GM19193 (cell line): ENCODE results near the gene ATL3.
A peak's percentile ranks its signal among the peaks of the same experiment; 100 is the strongest.

Experiments used
- POLR2A ChIP-seq: IDR thresholded peaks from 4 replicates; pipeline ENCODE4 v1.6.1; 2011; ENCODE audit not compliant: insufficient read depth, insufficient read length; ENCODE audit errors: extremely low read depth

ATL3 gene, protein sequence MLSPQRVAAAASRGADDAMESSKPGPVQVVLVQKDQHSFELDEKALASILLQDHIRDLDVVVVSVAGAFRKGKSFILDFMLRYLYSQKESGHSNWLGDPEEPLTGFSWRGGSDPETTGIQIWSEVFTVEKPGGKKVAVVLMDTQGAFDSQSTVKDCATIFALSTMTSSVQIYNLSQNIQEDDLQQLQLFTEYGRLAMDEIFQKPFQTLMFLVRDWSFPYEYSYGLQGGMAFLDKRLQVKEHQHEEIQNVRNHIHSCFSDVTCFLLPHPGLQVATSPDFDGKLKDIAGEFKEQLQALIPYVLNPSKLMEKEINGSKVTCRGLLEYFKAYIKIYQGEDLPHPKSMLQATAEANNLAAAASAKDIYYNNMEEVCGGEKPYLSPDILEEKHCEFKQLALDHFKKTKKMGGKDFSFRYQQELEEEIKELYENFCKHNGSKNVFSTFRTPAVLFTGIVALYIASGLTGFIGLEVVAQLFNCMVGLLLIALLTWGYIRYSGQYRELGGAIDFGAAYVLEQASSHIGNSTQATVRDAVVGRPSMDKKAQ

DNA sequence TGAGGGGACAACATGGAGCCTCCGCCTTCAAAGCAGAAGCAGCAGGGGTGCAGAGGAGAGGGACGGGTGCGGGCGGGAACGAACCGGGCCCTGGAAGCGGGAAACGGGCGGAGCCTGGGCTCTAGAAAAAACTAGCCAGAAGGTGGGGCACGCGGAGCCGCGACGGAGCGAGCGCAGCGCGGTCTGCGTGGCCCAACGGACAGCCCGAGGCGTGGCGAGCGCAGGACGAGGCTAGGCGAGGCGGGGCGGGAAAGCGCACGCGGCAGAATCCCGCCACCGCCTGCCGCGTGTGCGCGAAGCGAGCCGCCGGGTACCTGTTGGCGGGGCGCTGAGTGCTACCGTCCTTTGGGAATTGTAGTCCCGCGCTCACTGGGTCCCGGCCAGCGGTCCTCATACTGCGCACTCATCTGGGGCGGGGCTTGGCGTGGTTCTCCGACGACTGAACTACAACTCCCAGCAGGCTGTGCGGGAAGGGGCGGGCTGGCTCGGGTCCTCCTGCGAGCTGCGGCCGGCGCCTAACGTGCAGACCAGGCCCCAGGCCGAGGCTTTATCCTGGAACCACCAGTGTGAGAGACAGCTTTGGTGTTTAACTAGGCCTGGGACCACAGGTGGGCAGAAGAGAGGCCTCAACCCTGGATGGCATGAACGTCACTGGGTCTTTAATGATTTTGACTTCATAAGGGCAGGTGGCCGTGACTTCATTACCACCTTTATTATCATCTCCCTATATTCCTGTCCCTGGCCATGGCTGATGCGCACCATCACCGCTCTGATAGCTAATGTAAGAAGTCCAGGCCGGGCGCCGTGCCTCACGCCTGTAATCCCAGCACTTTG, at the start of gene ATL3:
ATL3 (minus strand) TSS at position 55 of the 834 bp plus-strand sequence; CDS start at position 14, 41 bp downstream.
- peak; percentile 58 for TF ChIP-seq POLR2A

DNA sequence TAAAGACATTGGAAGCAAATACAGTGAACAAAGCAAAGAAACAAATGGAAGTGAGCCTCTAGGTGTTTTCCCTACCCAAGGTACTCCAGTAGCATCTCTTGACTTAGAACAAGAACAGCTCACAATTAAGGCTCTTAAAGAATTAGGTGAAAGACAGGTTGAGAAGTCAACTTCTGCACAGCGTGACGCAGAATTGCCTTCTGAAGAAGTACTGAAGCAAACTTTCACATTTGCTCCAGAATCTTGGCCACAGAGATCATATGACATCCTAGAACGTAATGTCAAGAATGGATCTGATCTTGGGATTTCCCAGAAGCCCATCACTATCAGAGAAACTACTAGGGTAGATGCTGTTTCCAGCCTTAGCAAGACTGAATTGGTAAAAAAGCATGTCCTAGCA, 49.4 kb upstream of the ATL3 start:
- no peak for TF ChIP-seq POLR2A

DNA sequence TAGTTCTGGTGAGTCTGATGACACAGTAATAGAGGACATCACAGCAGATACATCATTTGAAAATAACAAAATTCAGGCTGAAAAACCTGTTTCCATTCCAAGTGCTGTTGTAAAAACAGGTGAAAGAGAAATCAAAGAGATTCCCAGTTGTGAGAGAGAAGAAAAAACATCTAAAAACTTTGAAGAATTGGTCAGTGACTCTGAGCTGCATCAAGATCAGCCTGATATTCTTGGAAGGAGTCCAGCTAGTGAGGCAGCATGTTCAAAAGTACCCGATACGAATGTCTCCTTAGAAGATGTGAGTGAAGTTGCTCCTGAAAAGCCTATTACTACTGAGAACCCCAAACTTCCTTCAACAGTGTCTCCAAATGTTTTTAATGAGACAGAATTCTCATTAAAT, 48.8 kb upstream of the ATL3 start:
- no peak for TF ChIP-seq POLR2A

DNA sequence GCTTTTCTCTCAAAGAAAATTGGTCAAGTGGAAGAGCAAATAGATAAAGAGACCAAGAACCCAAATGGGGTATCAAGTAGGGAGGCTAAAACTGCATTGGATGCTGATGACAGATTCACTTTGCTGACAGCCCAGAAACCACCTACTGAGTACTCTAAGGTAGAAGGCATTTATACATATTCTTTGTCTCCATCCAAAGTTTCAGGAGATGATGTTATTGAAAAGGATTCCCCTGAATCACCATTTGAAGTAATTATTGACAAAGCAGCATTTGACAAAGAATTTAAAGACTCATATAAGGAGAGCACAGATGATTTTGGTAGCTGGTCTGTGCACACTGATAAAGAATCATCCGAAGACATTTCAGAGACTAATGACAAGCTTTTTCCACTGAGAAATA, 47.8 kb upstream of the ATL3 start:
- TF ChIP-seq POLR2A: no peak

DNA sequence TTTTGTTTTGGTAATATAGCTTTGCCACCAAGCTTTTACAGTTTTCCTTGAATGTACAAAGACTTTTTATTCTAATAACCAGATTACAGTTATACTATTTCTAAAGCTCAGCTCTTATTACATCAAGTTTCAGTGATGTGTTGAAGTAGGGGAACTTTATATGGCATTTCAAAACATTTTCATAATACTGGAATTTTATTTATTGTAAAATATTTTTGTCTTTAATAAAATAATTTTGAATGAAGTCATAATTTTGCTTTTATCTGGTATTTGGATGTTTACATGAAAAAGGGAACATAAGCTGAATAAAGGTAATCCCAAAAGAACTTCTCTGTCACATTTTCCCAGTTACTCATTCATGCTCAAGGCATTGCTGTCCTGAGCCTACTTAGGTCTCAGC, 44.9 kb upstream of the ATL3 start:
- no peak for TF ChIP-seq POLR2A

DNA sequence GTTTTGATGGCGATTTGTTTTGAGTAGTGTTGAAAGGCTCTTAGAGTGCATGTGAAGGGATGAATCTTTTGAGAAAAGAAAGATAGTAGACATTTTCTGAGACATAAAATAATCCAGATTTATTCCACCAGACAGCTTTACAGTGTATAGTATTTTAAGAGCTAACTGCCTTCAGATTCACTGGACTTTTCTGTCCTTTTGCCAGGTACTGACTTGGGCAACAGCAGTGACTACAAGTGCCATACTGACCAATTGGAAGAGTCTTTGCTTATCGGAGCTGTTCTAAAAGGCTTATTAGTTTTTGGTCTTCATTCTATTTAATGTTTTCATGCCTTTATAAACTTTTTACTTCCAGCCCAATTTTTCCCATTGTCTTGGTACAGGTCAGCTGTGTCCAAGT, 42.6 kb upstream of the ATL3 start:
- no peak for TF ChIP-seq POLR2A

DNA sequence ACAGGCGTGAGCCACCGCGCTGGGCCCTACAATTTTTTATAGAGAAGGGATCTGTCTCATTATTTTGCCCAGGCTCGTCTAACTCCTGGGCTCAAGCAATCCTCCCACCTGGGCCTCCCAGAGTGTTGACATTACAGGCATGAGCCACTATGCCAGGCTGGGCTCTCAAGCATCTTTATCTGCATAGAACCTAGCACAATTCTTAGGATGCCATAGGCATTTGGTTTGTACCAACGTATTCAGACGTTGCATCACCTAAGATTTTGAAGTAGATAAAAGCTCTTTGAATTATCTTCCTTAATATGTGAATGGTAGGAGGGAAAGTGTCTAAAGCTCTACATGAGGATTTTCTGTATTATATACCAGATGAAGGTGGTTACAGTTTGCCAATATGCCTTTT, 40.7 kb upstream of the ATL3 start:
- no peak for TF ChIP-seq POLR2A

DNA sequence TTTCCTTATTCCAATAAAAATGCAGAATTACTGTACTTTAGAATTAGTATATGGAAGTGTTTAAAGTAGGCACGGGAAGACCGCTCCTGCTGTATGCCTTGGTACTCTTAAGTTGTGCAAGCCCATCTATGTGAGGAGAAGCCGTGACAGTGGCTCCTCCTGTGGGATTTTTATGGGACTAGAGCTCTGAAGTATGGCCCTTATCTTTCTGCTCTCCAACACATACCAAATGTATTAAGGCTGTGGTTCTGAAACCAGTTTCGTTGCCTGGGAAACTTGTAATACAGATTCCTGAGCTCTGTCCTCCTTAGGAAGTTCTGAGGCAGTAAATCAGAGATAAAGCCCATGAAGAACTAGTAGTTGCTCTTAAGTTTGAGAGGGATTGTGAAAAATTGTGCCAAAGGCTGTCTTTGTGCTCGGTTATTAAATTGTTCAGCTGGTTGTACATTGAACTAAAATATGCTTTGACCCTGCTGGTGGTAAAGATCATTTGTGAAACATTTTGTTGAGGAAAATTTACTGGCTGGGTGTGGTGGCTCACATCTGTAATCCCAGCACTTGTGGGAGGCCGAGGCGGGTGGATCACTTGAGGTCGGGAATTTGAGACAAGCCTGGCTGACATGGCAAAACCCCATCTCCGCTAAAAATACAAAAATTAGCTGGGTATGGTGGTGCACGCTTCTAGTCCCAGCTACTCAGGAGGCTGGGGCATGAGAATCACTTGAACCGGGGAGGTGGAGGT, 39.5 kb upstream of the ATL3 start:
- no peak for TF ChIP-seq POLR2A

DNA sequence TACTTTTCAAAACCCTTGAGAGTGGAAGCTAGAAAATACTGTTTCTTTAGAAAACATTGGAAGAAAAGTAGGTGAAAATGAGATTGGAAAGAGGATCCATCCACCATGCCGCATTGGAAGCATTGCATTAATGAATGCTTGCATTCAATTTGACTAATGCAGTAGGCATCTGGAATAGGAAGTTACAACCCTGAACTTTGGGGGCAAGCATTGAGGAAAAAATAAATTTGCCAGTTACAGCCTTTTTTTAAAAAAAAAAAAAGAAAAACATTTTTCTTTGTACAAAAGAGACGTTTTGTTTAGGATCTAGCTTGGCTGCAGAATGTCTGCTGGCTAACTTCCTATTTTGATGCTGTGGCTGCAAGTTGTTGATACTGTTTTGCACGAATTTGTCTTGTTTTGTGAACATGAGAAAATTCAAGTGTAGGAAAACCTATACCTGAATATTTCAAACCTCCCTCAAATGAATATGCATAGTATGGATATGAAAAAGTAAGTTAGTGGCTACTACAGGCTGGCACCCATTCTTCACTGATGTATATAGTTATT, 38.2 kb upstream of the ATL3 start:
- no peak for TF ChIP-seq POLR2A

DNA sequence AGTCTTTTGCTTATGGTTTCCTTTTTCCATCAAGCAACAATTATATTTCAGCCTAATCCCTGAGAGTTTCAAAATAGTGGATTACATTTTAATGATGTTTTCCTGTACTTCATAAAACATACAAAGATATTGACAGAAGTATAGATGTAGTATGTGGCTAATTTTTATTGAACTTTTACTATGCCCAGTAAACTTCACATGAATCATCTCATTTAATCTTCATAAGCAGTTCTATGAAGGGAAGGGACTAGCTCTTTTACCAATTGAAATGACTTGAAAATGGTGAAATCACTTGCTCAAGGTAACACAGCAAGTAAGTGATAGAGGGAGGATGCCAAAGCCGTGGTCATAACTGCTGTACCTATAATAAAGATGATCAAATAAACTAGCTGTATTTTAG, 37.6 kb upstream of the ATL3 start:
- no peak for TF ChIP-seq POLR2A

DNA sequence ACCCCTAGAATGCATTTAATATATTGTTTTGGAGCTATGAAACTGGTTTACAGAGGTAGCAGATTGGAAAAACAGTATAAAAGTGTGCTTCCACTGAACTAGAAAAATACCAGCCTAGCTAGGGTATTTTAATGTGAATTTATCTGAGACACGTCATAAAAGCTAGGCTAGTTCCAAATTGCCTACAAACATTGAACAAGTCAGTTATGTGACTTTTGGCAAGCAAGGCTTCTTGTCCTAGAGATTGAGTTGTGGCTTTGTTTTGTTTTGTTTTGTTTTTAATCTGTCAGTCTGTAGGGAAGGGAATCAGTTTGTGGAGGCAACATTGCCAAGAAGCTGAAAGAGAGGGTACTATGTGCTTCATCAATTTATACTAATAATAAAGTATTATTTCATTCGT, 34.4 kb upstream of the ATL3 start:
- no peak for TF ChIP-seq POLR2A

DNA sequence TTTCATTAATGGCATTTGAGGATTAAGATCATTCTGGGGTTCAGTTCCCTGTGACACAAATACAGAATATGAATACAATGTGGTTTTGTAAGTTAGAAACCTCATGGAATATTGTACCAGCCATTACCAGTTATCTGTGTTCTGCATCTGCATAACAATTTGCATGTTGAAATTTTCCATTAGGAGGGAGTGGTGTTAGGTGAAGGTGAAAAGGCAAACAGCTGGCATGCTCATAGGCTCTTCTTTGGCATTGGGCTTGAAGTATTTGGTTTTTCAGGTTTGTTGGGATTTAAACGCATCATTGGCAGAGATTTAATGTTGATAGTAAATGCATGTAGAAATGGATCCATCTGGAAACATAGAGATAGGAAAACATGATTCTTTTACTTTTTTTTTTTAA, 28.7 kb upstream of the ATL3 start:
- TF ChIP-seq POLR2A: no peak

DNA sequence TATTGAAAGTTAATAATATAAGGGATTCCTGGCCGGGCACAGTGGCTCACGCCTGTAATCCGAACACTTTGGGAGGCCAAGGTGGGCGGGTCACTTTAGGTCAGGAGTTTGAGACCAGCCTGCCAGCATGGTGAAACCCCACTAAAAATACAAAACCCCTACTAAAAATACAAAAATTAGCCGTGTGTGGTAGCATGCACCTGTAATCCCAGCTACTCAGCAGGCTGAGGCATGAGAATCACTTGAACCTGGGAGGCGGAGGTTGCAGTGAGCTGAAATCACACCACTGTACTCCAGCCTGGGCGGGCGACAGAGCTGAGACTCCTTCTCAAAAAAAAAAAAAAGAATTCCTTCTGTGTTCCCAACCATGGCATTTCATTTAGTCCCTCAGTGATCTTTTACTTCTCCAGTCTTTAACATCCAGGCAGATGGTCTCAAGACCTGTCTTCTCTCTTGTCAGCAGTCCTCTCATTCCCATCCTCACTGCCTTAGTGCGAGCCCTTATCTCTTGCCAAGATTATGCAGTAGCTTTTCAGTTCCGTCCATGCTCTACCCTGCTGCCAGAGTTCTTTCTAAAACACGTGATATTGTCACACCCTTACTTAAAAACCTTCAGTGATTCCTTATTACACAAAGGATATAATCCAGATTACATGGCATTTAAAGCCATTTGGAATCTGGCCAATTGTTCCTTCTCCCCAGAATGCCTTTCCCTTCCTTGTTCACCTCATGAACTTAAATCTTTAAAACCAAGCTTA, 28.0 kb upstream of the ATL3 start:
- TF ChIP-seq POLR2A: no peak

DNA sequence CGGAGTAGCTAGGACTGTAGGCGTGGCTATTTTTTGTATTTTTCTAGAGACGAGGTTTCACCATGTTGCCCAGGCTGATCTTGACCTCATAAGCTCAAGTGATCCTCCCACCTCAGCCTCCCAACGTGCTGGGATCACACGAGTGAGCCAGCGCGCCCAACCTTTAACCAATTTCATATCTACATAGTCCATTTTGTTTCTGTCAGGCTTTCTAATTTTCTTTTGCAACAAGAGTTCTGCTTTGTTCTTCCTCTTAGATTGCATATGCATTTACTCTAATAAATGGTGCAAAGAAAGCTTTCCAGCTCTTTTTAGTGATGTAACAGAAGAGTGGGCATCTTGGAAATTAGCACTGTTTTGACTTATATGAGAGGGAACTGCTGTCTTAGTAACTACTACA, 23.4 kb upstream of the ATL3 start:
- no peak for TF ChIP-seq POLR2A
